Fibroblast of mammary gland (primary cell): ENCODE data around the gene LTB4R.

Experiments used
- DNase-seq: peaks from one replicate; pipeline ENCODE4 v3.0.0-alpha.2; 2010; ENCODE audit warnings: low read depth
- H3K4me3 ChIP-seq: 2 replicates; pipeline ENCODE4 v1.5.1; 2011; ENCODE audit warnings: low read depth, mild to moderate bottlenecking, low read length, moderate library complexity; ENCODE audit not compliant: control insufficient read depth
- TF ChIP-seq, protein P1 (sequence below): conservative IDR thresholded peaks from 2 replicates; pipeline ENCODE4 v1.5.1; 2011; ENCODE audit warnings: low read depth, low read length, inconsistent platforms; ENCODE audit not compliant: control insufficient read depth, insufficient read depth

LTB4R gene

DNA sequence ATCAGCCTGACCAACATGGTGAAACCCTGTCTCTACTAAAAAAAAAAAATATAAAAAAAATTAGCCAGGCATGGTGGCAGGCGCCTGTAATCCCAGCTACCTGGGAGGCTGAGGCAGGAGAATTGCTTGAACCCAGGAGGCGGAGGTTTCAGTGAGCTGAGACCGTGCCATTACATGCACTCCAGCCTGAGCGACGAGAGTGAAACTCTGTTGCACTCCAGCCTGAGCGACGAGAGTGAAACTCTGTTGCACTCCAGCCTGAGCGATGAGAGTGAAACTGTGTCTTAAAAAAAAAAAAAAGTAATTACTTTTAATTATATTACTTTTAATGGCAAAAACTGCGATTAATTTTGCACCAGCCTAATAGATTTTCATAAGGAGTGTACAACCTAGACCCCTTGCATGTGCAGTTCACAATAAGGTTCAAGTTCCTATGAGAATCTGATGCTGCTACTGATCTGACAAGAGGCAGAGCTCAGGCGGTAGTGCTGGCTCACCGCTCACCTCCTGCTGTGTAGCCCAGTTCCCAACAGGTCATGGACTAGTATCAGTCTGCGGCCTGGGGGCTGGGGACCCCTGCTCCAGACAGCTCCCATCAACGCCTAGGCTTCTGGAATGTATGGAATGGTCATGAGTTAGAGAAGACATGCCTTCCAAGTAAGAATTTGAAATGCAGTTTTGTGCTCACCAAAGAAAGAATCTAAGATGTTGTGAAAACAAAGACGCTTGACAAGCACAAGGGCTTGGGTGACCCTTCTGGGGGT lies 10.1 kb downstream of the LTB4R start:
- TF ChIP-seq, protein P1, sequence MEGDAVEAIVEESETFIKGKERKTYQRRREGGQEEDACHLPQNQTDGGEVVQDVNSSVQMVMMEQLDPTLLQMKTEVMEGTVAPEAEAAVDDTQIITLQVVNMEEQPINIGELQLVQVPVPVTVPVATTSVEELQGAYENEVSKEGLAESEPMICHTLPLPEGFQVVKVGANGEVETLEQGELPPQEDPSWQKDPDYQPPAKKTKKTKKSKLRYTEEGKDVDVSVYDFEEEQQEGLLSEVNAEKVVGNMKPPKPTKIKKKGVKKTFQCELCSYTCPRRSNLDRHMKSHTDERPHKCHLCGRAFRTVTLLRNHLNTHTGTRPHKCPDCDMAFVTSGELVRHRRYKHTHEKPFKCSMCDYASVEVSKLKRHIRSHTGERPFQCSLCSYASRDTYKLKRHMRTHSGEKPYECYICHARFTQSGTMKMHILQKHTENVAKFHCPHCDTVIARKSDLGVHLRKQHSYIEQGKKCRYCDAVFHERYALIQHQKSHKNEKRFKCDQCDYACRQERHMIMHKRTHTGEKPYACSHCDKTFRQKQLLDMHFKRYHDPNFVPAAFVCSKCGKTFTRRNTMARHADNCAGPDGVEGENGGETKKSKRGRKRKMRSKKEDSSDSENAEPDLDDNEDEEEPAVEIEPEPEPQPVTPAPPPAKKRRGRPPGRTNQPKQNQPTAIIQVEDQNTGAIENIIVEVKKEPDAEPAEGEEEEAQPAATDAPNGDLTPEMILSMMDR: no peak
- H3K4me3 ChIP-seq: no peak overlapping the region
- no peak for DNase-seq

DNA sequence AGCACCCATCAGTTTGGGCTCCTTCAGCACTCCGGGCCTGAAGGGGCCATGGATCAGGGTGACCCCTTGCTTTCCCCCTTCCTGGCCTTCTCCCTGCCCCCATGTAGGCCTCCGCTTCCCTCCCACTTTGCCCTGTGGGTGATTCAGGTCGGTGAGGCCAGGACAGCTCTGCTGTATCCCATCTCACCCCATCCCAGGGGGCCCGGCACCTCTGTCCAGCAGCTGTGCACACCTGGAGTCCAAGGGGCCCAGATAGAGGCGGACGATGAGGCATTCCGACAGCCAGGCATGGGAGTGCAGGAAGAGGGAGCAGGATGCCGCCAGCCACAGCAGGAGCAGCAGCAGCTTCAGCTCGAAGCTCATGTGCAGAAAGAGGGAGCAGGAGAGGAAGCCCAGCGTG lies 11.4 kb downstream of the LTB4R start:
- TF ChIP-seq, protein P1: no peak
- no peak overlapping the region for H3K4me3 ChIP-seq
- DNase-seq: no peak

DNA sequence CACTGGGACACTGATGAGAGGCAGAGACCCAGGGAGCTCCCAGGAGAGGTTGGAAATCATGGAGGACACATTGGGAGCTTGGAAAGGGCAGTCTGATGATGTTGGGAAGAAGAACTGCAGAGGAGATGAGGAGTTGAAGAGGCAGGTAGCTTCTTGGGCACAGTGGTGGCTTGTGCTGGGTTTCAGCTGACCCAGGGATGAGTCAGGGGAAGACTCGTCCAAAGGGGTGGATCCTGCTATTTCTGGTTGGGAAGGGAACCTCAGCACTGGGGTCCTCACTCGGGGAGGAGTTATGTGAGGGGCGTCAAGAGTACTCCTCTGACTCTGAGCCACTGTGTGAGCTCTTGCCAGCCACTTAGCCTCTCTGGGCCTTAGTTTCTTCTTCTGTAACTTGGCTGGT lies 12.0 kb downstream of the LTB4R start:
- no peak for DNase-seq
- TF ChIP-seq, protein P1: no peak
- H3K4me3 ChIP-seq: no peak overlapping the region

DNA sequence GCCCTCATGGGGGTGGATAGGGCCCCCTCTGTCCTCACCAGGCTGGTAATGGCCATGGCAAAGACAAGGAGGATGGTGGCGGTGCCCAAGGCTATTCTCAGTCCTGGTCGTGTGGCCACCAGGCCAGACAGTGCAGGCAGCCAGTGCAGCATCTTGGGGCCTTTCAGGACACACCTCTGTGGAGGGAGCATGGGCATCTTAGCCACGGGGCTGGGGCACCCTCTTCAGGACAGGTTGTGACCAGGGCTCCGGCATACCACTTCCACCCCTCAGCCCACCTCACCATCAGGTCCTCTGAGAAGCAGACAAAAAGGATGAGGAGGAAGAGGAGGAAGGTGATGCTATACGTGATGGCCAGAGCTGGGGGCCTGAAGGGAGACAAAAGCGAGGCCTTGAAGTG lies 12.7 kb downstream of the LTB4R start:
- no peak overlapping the region for H3K4me3 ChIP-seq
- DNase-seq: no peak
- TF ChIP-seq, protein P1: no peak

DNA sequence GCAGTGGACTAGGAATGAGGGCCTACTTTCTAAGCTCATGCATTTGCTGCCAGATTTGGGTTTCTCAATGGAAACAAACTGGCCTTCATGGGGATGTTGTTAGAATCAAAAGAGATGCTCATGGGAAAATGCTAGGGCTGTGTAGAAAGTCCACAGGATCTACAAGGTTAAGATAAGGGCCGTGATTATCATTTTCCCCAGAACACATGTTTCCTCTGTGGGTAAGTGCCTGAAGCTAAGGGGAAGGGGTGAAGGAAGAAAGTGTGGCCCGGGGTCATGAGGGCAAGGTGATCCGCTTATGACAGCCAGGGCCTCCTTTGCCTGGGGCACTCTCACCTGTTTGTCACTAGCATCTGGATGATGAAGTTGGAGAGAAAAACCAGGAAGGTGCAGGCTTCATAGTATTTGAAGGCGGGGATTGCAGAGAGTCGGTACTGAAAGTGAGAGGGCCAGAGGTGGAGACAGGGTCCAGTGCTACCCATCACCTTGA lies 13.8 kb downstream of the LTB4R start:
- TF ChIP-seq, protein P1: no peak
- H3K4me3 ChIP-seq: no peak overlapping the region
- no peak for DNase-seq

DNA sequence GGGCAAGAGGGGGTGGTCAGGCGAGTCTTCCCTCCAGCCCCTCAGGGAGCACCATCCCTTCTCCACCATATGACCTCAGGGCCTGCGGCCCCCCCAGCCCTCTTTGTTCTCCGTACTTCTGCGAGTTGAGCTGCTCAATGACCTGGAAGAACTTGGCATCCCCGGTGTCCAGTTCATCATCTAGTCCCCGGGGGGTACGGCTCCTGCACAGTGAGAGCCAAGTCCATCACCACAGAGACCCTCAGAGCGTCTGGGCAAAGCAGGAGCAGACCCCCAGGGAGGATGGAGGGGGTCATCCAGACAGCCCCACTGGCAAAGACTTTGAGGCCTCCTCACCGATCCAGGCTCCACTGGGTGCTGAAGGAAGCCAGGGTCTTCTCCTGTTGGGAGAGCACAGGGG lies 14.7 kb downstream of the LTB4R start:
- TF ChIP-seq, protein P1: no peak
- no peak overlapping the region for H3K4me3 ChIP-seq

More for the DNA sequence above, 14.7 kb downstream of the LTB4R start:
- DNase-seq: no peak
